CD4-positive, alpha-beta T cell (primary cell): ENCODE results near the gene UBE2M. TPM values are rescaled to one million over a fixed set of nuclear protein-coding genes. Genes with fewer than 3 reads are reported as not detected.

Experiments
- ATAC-seq: fragments of 200-7000 bp; cut with Tn5 transposase; one replicate; pipeline ENCODE4 v1.10.0; 2022; ENCODE audit warnings: mild to moderate bottlenecking; ENCODE audit not compliant: poor library complexity
- CTCF ChIA-PET: fragments of 350-600 bp; sonication (Branson Sonifier 250); formaldehyde crosslinking; loops from one replicate; lab custom pipeline; 2021; ENCODE audit warnings: antibody characterized with exemption, inconsistent platforms; lab: Charles Lee
- POLR2A ChIA-PET: fragments of 350-600 bp; sonication (Branson Sonifier 250); formaldehyde crosslinking; loops from one replicate; lab custom pipeline; 2021; ENCODE audit warnings: antibody characterized with exemption, inconsistent platforms; lab: Charles Lee
- DNase-seq, 14 experiments: peaks; one replicate each; pipeline ENCODE4 v3.0.0-alpha.2; 2013 to 2020; ENCODE audit warnings: mixed read lengths in 2 of 14
- H3K27ac ChIP-seq, 2 donors: one replicate each; pipeline versions ENCODE4 v1.5.1 to v1.7.0; 2013; ENCODE audit warnings: low read length in 2 of 2, low read depth in 1 of 2, mild to moderate bottlenecking in 1 of 2
- H3K27me3 ChIP-seq, 2 experiments: 1 replicate in 1 of 2; 2 replicates in 1 of 2; pipeline versions ENCODE4 v1.6.1 to v1.7.0; 2013; ENCODE audit warnings: low read length in 2 of 2, control low read depth in 1 of 2, mild to moderate bottlenecking in 1 of 2, moderate library complexity in 1 of 2; ENCODE audit not compliant: insufficient read depth in 2 of 2, control insufficient read depth in 1 of 2
- H3K36me3 ChIP-seq: one replicate; pipeline ENCODE4 v1.6.1; 2013; ENCODE audit warnings: low read length, control low read depth; ENCODE audit not compliant: insufficient read depth
- H3K4me1 ChIP-seq: one replicate; pipeline ENCODE4 v1.6.1; 2013; ENCODE audit warnings: low read length, control low read depth; ENCODE audit not compliant: insufficient read depth
- H3K4me3 ChIP-seq: one replicate; pipeline ENCODE4 v1.5.1; 2013; ENCODE audit warnings: mild to moderate bottlenecking, low read length, moderate library complexity
- H3K9me3 ChIP-seq, 2 experiments: 1 replicate in 1 of 2; 2 replicates in 1 of 2; pipeline versions ENCODE4 v1.6.1 to v1.7.0; 2013; ENCODE audit warnings: low read length in 2 of 2, mild to moderate bottlenecking in 2 of 2, control low read depth in 1 of 2, moderate library complexity in 1 of 2; ENCODE audit not compliant: control insufficient read depth in 1 of 2, insufficient read depth in 1 of 2
- H3K27ac Mint-ChIP-seq: one replicate; pipeline ENCODE4 v1.8.0; 2020; ENCODE audit warnings: mixed read lengths
- H3K27me3 Mint-ChIP-seq: one replicate; pipeline ENCODE4 v1.8.0; 2021; ENCODE audit warnings: mixed read lengths
- H3K36me3 Mint-ChIP-seq: one replicate; pipeline ENCODE4 v1.8.0; 2021; ENCODE audit warnings: low read depth, mixed read lengths
- H3K4me1 Mint-ChIP-seq: one replicate; pipeline ENCODE4 v1.8.0; 2021; ENCODE audit warnings: low read depth, mixed read lengths
- H3K4me3 Mint-ChIP-seq: one replicate; pipeline ENCODE4 v1.8.0; 2020; ENCODE audit warnings: mild to moderate bottlenecking, mixed read lengths
- H3K9me3 Mint-ChIP-seq: one replicate; pipeline ENCODE4 v1.8.0; 2020; ENCODE audit warnings: mixed read lengths
- intact Hi-C, 2 experiments: fragments of 100-400 bp; cut with DNase I in 1 of 2; cut with micrococcal nuclease in 1 of 2; formaldehyde crosslinking; loops; one replicate each; pipeline versions ENCODE4 v1.15.1 to v1.9.0; 2023 to 2025; cut with DNase I, micrococcal nuclease
- total RNA-seq, 174 experiments: library from RNA in 2 of 174; stranded (reverse) in 2 of 174; gene quantifications; one replicate each; pipeline ENCODE4 v1.2.3 and lab custom pipeline; 2021 to 2026
- TF ChIP-seq, protein P1 (sequence below): fragments of 200-600 bp; IDR thresholded peaks from one replicate; pipeline ENCODE4 v1.8.0; 2022; ENCODE audit warnings: antibody characterized with exemption, mild to moderate bottlenecking

Gene UBE2M
- total RNA-seq, 2 experiments from 2014 or later: 29.0 to 31.0 TPM

DNA sequence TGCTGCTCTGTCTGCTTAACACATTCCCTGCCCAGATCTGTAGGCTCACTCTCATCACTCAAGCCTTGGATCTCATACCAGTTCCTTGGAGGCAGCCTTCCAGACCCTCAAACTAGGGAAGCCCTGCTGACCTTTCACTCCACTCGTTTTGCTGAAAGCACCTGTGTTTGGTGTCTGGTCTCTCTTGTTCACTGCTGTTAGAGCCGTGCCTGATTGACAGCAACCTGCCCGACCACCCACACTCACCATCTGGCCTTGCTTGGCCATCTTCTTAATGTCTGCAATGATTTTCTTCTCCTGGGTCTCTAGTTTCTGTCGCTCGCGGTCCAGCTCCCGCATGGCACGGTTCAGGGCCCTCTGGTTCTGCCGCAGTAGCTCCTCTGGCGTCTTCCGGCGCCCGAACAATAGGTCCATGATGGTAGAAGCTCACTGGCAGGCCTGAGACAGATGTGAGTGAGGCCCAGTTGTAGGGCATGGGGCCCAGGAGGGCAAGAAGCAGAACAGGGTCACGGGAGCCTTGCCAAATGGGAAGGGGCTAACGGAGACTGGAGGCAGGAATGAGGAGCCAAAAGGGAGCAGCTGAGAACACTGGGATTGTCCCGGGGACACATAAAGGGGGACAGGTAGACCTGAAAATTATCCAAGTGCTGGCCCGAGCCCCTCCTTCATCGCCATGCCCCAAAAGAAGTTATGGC is 4.5 kb downstream of the UBE2M start:
- Histone ChIP-seq H3K27me3 (no peaks in the 10 kb centered on the region), H3K4me1 (peaks cover 54% of the 10 kb centered on the region), H3K36me3 (peaks cover 68% of the 10 kb centered on the region), H3K9me3 (no peaks in the 10 kb centered on the region), H3K4me3 (peak overlapping the region; percentile 96), H3K27ac (peak overlapping the region; percentile 92 to 99)
- TF ChIP-seq, protein P1, sequence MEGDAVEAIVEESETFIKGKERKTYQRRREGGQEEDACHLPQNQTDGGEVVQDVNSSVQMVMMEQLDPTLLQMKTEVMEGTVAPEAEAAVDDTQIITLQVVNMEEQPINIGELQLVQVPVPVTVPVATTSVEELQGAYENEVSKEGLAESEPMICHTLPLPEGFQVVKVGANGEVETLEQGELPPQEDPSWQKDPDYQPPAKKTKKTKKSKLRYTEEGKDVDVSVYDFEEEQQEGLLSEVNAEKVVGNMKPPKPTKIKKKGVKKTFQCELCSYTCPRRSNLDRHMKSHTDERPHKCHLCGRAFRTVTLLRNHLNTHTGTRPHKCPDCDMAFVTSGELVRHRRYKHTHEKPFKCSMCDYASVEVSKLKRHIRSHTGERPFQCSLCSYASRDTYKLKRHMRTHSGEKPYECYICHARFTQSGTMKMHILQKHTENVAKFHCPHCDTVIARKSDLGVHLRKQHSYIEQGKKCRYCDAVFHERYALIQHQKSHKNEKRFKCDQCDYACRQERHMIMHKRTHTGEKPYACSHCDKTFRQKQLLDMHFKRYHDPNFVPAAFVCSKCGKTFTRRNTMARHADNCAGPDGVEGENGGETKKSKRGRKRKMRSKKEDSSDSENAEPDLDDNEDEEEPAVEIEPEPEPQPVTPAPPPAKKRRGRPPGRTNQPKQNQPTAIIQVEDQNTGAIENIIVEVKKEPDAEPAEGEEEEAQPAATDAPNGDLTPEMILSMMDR: no peak
- no peaks in the 10 kb centered on the region for H3K9me3 Mint-ChIP-seq
- peaks cover 93% of the 10 kb centered on the region for H3K36me3 Mint-ChIP-seq
- H3K27ac Mint-ChIP-seq: peak overlapping the region; percentile 96
- CTCF ChIA-PET: interaction anchor here (2.5 to 3.3 kb wide), 2 partner anchors 34 to 40 kb away, joined by 11 to 26 read pairs; partner anchors contain the start of gene ZBTB45
- POLR2A ChIA-PET: interaction anchor here (0.7 to 3.6 kb wide), 10 partner anchors 9 to 192 kb away, joined by 3 to 64 read pairs (median 8); partner anchors contain the start of genes MZF1, TRIM28, ZBTB45 and ZNF497
- intact Hi-C loops: loop anchor here in 1 of 2 experiments (1.0 kb wide), 2 partner anchors 10 to 35 kb away; partner anchors contain the start of genes TRIM28 and ZBTB45
- DNase-seq (peak in 1 of 14 experiments; percentile 38), ATAC-seq (no peak)
- H3K27me3 Mint-ChIP-seq: no peaks in the 10 kb centered on the region
- H3K4me1 Mint-ChIP-seq: peaks cover 55% of the 10 kb centered on the region
- peak overlapping the region; percentile 92 for H3K4me3 Mint-ChIP-seq

DNA sequence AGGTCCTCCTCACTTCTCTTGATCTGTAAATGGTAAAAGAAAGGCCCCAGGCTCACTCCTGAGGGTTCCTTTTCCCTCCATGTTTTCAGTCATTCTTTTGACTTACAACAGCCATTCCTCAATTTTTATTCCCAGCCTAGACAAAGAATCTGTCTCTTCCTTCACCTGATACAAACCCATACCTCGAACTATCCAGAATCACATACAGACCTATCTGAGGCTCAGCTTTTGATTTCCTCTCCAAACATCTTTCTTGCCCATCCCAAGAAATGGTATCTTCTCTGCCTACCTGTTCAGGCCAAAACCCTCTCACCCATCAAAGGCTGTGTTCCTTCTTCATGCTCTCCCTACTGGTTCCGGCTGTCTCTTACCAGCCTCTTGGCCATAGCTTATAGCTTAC is 5.8 kb downstream of the UBE2M start:
- Mint-ChIP-seq H3K4me3 (peak overlapping the region; percentile 50), H3K4me1 (peaks cover 49% of the 10 kb centered on the region), H3K27me3 (no peaks in the 10 kb centered on the region), H3K9me3 (no peaks in the 10 kb centered on the region), H3K36me3 (peaks cover 94% of the 10 kb centered on the region), H3K27ac (peak overlapping the region; percentile 60)
- no peak for DNase-seq
- no peaks in the 10 kb centered on the region for H3K27me3 ChIP-seq
- intact Hi-C loops: no loop called here
- H3K9me3 ChIP-seq: no peaks in the 10 kb centered on the region
- TF ChIP-seq, protein P1: no peak
- H3K4me3 ChIP-seq: no peak overlapping the region
- no peak overlapping the region for H3K27ac ChIP-seq
- POLR2A ChIA-PET: interaction anchor here (3.4 to 3.6 kb wide), 2 partner anchors 8 to 32 kb away, joined by 44 to 64 read pairs; partner anchors contain the start of genes TRIM28 and ZBTB45
- peaks cover 53% of the 10 kb centered on the region for H3K4me1 ChIP-seq
- CTCF ChIA-PET: interaction anchor here (1.0 to 3.3 kb wide), 2 partner anchors 28 to 33 kb away, joined by 4 to 26 read pairs; partner anchors contain the start of gene ZBTB45
- H3K36me3 ChIP-seq: peaks cover 81% of the 10 kb centered on the region
- no peak for ATAC-seq

DNA sequence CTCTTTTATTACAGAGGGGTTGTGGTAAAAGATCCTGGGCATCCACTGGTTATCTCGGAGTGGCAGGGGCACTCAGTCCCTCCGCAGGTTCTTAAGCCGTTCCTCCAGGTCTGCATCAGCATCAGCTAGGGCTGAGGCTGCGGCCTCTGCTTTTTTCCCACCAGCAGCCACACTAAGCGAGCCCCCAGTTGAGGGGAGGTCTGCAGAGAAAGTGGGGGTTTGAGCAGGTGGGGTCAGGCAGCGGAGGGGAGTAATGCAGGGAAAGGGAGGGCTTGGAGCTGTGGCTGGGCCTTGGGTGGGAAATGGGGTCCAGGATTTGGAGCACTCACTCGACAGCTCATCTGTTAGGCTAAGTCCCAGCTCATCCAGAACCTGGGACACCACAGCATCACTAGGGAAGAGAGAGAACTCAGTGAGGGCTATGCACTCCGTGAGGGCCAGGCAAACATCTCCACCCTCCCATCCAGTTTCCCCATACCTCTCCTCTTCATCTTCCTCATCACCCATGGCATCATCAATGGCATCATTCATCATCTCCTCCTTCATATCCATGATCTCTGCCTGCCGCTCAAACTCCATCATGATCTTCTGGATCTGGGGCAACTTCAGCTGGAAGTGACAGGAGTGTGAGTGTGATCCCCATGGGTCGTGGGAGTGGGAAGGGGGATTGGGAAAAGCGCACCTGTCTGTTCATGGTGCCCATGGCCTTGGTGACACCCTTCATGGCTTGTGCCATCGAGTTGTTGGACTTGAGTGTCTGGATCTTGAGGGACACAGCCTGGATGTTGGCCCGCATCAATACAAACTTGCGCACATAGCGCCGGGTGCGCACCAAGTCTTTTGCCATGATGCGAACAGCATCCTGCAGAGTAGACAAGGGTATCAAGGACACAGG is 6.6 kb downstream of the UBE2M start:
- H3K27me3 Mint-ChIP-seq: no peaks in the 10 kb centered on the region
- peaks cover 84% of the 10 kb centered on the region for H3K36me3 ChIP-seq
- POLR2A ChIA-PET: interaction anchor here (1.4 kb wide), 1 partner anchor 11 kb away, joined by 4 read pairs; no protein-coding TSS in a partner anchor
- no peak overlapping the region for H3K27ac ChIP-seq
- H3K9me3 Mint-ChIP-seq: no peaks in the 10 kb centered on the region
- peak overlapping the region; percentile 50 for H3K4me3 Mint-ChIP-seq
- no peak overlapping the region for H3K4me3 ChIP-seq
- H3K27me3 ChIP-seq: no peaks in the 10 kb centered on the region
- CTCF ChIA-PET: no interaction called here
- peaks cover 43% of the 10 kb centered on the region for H3K4me1 Mint-ChIP-seq
- ATAC-seq (no peak), DNase-seq (peak in 1 of 14 experiments; percentile 9)
- intact Hi-C loops: no loop called here
- H3K27ac Mint-ChIP-seq: peak overlapping the region; percentile 60
- TF ChIP-seq, protein P1: no peak
- H3K4me1 ChIP-seq: peaks cover 53% of the 10 kb centered on the region
- H3K9me3 ChIP-seq: no peaks in the 10 kb centered on the region
- H3K36me3 Mint-ChIP-seq: peaks cover 94% of the 10 kb centered on the region
